HG03432 (cell line): ENCODE data around the gene KCNK18.

Experiments
- ATAC-seq: cut with Tn5 transposase; IDR thresholded peaks from one replicate; pipeline ENCODE4 v1.9.1; 2021; ENCODE audit warnings: mild to moderate bottlenecking, moderate library complexity; ENCODE audit not compliant: unreplicated experiment

KCNK18 gene

GRCh38 chr10:117249493-117250093, 52.3 kb downstream of the KCNK18 start:
- ATAC-seq, result peak; percentile 73

GRCh38 chr10:117250411-117250810, 53.1 kb downstream of the KCNK18 start:
- no peak for ATAC-seq

GRCh38 chr10:117253908-117254307, 56.6 kb downstream of the KCNK18 start:
- ATAC-seq, result no peak

- ATAC-seq, result no peak
Observed at GRCh38 chr10:117254338-117254737, 57.0 kb downstream of the KCNK18 start.

- ATAC-seq, result no peak
Observed at GRCh38 chr10:117254774-117255735, 57.8 kb downstream of the KCNK18 start.

GRCh38 chr10:117255835-117256460, 58.7 kb downstream of the KCNK18 start:
- no peak for ATAC-seq

- no peak for ATAC-seq
Observed at GRCh38 chr10:117256910-117257309, 59.6 kb downstream of the KCNK18 start.

GRCh38 chr10:117257721-117258120, 60.4 kb downstream of the KCNK18 start:
- no peak for ATAC-seq

- no peak for ATAC-seq
Observed at GRCh38 chr10:117259279-117259678, 62.0 kb downstream of the KCNK18 start.
